B cell (primary cell): ENCODE data around the gene CTCF.

ENCODE experiments used
- EZH2 ChIP-seq: IDR thresholded peaks from 2 replicates; pipeline ENCODE4 v1.6.1; 2012; ENCODE audit warnings: borderline replicate concordance, low read depth, mild to moderate bottlenecking, moderate library complexity, low read length; ENCODE audit not compliant: insufficient read depth, poor library complexity, severe bottlenecking
- TF ChIP-seq, protein P1 (sequence below): fragments of 200-600 bp; IDR thresholded peaks from one replicate; pipeline ENCODE4 v1.8.0; 2022; ENCODE audit warnings: antibody characterized with exemption, mild to moderate bottlenecking

DNA sequence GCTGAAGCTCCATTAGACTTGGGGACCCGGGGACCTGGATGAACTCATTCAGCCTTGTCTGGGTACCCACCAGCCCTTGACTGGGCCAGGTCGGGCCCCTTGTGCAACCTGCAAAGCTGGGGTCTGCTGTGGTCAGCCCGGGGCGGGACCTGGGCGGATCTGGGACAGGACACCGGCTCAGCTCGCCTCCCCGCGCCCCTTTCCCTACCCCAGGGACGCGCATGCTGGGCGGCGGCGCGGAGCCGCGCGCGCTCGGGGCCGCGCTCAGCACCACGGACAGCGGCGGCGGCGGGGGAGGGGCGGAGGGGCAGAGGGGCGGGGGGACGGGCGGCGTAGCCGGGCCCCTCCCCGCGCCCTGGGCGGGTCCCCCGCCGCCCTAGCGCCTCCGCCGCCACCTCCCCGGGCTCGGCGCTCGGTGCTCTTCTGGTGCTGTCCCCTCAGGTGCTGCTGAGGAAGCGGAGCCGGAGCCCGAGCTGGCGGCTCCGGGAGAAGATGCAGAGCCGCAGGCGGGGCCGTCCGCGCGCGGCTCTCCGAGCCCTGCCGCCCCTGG, 90.3 kb downstream of the CTCF start:
- TF ChIP-seq, protein P1, sequence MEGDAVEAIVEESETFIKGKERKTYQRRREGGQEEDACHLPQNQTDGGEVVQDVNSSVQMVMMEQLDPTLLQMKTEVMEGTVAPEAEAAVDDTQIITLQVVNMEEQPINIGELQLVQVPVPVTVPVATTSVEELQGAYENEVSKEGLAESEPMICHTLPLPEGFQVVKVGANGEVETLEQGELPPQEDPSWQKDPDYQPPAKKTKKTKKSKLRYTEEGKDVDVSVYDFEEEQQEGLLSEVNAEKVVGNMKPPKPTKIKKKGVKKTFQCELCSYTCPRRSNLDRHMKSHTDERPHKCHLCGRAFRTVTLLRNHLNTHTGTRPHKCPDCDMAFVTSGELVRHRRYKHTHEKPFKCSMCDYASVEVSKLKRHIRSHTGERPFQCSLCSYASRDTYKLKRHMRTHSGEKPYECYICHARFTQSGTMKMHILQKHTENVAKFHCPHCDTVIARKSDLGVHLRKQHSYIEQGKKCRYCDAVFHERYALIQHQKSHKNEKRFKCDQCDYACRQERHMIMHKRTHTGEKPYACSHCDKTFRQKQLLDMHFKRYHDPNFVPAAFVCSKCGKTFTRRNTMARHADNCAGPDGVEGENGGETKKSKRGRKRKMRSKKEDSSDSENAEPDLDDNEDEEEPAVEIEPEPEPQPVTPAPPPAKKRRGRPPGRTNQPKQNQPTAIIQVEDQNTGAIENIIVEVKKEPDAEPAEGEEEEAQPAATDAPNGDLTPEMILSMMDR = no peak
- no peak for TF ChIP-seq EZH2
